NCI-H226 (cell line): ENCODE results near the gene CLEC2B.
"Not testable (repeated sequence)": the region's sequence is repeated elsewhere in the genome, so short reads cannot be mapped to it uniquely, and the experiment has no call there.

Experiments used
- DNase-seq: peaks from one replicate; pipeline ENCODE4 v3.0.0-alpha.2; 2015

The CLEC2B gene

DNA sequence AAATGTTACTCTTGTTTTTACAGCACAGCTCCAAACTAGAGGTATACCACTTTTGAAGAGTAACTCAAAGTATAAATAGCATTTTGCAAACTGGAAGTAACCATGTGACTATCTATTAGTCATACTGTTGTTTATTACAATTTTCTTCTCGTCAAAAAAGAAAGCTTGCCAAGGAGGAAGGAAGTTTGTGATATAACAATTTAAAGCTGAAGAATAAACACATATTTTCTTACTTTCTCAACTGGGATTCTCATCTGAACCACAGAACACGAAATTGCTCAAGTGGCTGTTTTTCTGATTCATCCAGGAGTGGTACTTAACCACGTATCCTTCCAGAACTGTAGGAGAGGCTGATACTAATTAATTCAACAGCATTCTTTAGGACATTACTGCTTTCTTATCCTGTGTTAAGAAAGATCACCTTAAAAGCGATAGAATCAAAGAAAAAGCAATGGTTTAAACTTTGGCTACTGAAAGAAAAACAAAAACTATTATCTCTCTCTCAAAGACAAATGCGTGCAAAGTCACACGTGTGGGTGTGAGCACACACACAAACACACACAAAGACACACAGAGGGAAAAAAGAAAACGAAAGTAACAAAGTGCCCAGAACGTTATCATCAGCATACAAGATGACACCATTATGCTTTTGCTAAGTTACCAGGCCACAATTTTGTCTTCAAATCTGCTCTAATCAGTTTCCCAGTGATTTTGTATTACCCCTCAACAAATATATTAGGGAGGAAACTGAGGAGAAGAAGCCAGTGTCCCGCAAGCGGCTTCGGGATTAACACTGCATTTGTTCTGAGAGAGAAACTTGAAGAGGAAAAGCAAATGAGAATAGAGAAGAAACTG is at the start of gene CLEC2B:
Gene CLEC2B (minus strand): TSS at position 48 of the 855 bp plus-strand sequence.
- DNase-seq: peak; percentile 61

- DNase-seq: no peak
These were observed 42.6 kb upstream of the CLEC2B start for GRCh38 chr12:9911708-9912107.

GRCh38 chr12:9910716-9911421 is 41.7 kb upstream of the CLEC2B start:
- DNase-seq: no peak

DNA sequence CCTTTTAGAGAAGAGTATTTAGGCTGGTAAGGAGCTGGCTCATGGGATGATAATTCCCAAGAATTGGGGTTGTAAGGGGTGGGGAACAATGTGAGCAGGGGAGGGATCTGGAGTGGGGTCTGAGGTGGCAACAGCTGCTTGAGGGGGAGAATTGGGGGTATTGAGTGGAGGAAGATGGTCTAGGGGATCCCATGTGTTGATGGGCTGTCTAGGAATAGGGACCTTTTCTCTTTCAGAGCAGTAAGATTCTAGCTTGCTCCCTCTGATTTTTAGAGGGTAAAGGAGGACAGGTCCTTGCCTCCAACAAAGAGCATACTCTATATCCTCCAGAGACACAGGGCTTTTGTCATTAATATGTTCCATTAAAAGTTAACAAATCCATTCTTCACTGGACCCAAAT is 40.6 kb upstream of the CLEC2B start:
- DNase-seq: no peak

GRCh38 chr12:9908350-9908749 is 39.2 kb upstream of the CLEC2B start:
- DNase-seq: no peak

GRCh38 chr12:9907769-9908168 is 38.6 kb upstream of the CLEC2B start:
- no peak for DNase-seq

GRCh38 chr12:9906873-9907272 is 37.7 kb upstream of the CLEC2B start:
- DNase-seq: no peak

- no peak for DNase-seq
These were observed 33.5 kb upstream of the CLEC2B start for GRCh38 chr12:9902539-9903228.

- DNase-seq: no peak
These were observed 31.8 kb upstream of the CLEC2B start for GRCh38 chr12:9900930-9901329.

- no peak for DNase-seq
These were observed 30.1 kb upstream of the CLEC2B start for GRCh38 chr12:9899209-9899608.

- DNase-seq: no peak
These were observed 28.4 kb upstream of the CLEC2B start for GRCh38 chr12:9897535-9897934.

DNA sequence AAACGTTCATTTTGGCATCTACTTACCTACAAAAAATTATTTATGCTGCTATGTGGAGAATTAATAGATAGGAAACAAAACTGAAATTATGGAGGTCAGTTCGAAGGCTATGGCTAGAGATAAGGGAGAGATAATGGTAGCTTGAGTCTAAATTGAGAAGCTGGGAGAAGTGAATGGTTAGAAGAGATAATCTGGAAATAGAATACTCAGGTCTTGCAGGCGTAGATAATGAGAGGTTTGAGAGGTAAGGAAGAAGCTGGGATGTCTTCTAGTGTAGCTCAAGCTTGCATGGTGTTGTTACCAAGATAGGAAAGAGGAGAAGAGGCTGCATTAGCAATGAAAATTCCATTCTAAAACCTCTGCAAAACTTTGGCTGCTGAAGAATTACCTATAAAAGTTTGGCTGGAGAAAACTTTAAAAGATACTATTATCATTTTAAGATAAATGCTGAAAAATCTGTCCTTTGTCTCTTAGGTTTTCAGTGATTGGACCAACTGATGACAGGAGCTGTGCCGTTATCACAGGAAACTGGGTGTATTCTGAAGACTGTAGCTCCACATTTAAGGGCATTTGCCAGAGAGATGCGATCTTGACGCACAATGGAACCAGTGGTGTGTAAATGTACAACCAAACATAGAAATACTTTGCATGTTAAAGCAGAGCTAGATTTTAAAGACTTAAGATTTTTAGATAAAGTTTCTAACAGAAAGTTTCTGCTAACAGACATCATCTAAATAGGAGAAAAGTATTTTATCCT is 26.2 kb upstream of the CLEC2B start:
- DNase-seq: no peak

GRCh38 chr12:9888665-9889273 is 19.6 kb upstream of the CLEC2B start:
- DNase-seq: no peak

- DNase-seq: peak; percentile 7
These were observed 14.0 kb upstream of the CLEC2B start for GRCh38 chr12:9883175-9883574.

GRCh38 chr12:9881988-9882387 is 12.8 kb upstream of the CLEC2B start:
- no peak for DNase-seq

- no peak for DNase-seq
These were observed 12.1 kb upstream of the CLEC2B start, which contains the start of gene KLRF2 for GRCh38 chr12:9881246-9881645. KLRF2 (plus strand) TSS chr12:9881489; CDS start chr12:9881596, 107 bp downstream.

- DNase-seq: no peak
These were observed 11.5 kb upstream of the CLEC2B start for GRCh38 chr12:9880532-9881078.

DNA sequence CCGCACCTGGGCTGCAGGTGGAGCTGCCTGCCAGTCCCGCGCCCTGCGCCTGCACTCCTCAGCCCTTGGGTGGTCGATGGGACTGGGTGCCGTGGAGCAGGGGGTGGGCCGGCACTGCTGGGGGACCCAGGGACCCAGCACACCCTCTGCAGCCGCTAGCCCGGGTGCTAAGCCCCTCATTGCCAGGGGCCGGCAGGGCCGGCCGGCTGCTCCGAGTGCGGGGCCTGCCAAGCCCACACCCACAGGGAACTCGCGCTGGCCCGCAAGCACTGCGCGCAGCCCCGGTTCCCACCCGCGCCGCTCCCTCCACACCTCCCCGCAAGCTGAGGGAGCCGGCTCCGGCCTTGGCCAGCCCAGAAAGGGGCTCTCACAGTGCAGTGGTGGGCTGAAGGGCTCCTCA is 7.0 kb upstream of the CLEC2B start:
- not testable (repeated sequence) for DNase-seq

GRCh38 chr12:9872742-9873141 is 3.6 kb upstream of the CLEC2B start:
- DNase-seq: no peak

GRCh38 chr12:9872162-9872561 is 3.0 kb upstream of the CLEC2B start:
- no peak for DNase-seq

- DNase-seq: no peak
These were observed 1.2 kb upstream of the CLEC2B start for GRCh38 chr12:9870286-9870866.

- no peak for DNase-seq
These were observed 225 bp downstream of the CLEC2B start for GRCh38 chr12:9868951-9869306.
